HG03280 (cell line): ENCODE data around the gene PRKD1.
A peak's percentile ranks its signal among the peaks of the same experiment; 100 is the strongest.
"Not testable (repeated sequence)": the region's sequence is repeated elsewhere in the genome, so short reads cannot be mapped to it uniquely, and the experiment has no call there.

Experiments used
- ATAC-seq: cut with Tn5 transposase; IDR thresholded peaks from one replicate; pipeline ENCODE4 v1.9.1; 2021; ENCODE audit warnings: mild to moderate bottlenecking, moderate library complexity; ENCODE audit not compliant: unreplicated experiment

PRKD1 gene

GRCh38 chr14:29905543-29905942 lies 22.1 kb downstream of the PRKD1 start:
- no peak for ATAC-seq

GRCh38 chr14:29900609-29901350 lies 26.9 kb downstream of the PRKD1 start:
- ATAC-seq = no peak

- no peak for ATAC-seq
These were observed 29.2 kb downstream of the PRKD1 start for GRCh38 chr14:29898470-29898869.

- ATAC-seq = no peak
These were observed 30.5 kb downstream of the PRKD1 start for GRCh38 chr14:29897181-29897580.

- no peak for ATAC-seq
These were observed 31.3 kb downstream of the PRKD1 start for GRCh38 chr14:29896354-29896821.

GRCh38 chr14:29895591-29896083 lies 32.0 kb downstream of the PRKD1 start:
- ATAC-seq = no peak

GRCh38 chr14:29893989-29894388 lies 33.7 kb downstream of the PRKD1 start:
- no peak for ATAC-seq

GRCh38 chr14:29892327-29892726 lies 35.3 kb downstream of the PRKD1 start:
- ATAC-seq = no peak

GRCh38 chr14:29885988-29886387 lies 41.7 kb downstream of the PRKD1 start:
- ATAC-seq = no peak

GRCh38 chr14:29868000-29868399 lies 59.6 kb downstream of the PRKD1 start:
- ATAC-seq = no peak

GRCh38 chr14:29865299-29865698 lies 62.3 kb downstream of the PRKD1 start:
- ATAC-seq = no peak

GRCh38 chr14:29861996-29862395 lies 65.7 kb downstream of the PRKD1 start:
- ATAC-seq = no peak

- ATAC-seq = peak; percentile 90
These were observed 69.3 kb downstream of the PRKD1 start for GRCh38 chr14:29858299-29858698.

- ATAC-seq = peak; percentile 71
These were observed 70.1 kb downstream of the PRKD1 start for GRCh38 chr14:29857551-29857950.

- ATAC-seq = no peak
These were observed 71.1 kb downstream of the PRKD1 start for GRCh38 chr14:29856516-29856915.

- not testable (repeated sequence) for ATAC-seq
These were observed 74.0 kb downstream of the PRKD1 start for GRCh38 chr14:29853691-29854090.

- ATAC-seq = no peak
These were observed 74.4 kb downstream of the PRKD1 start for GRCh38 chr14:29853272-29853671.

GRCh38 chr14:29851397-29851796 lies 76.2 kb downstream of the PRKD1 start:
- ATAC-seq = no peak

GRCh38 chr14:29847056-29847380 lies 80.6 kb downstream of the PRKD1 start:
- no peak for ATAC-seq

- no peak for ATAC-seq
These were observed 81.2 kb downstream of the PRKD1 start for GRCh38 chr14:29846339-29847055.

- ATAC-seq = no peak
These were observed 83.7 kb downstream of the PRKD1 start for GRCh38 chr14:29843981-29844380.

- ATAC-seq = no peak
These were observed 85.4 kb downstream of the PRKD1 start for GRCh38 chr14:29842228-29842627.
